IMR-90 (cell line): ENCODE data around the gene GPR3. TPM values are rescaled to one million over a fixed set of nuclear protein-coding genes. Genes with fewer than 3 reads are reported as not detected.

Experiments
- BHLHE40 ChIP-seq: fragments of 150-350 bp; IDR thresholded peaks from 2 replicates; pipeline ENCODE4 v1.6.1; 2016; ENCODE audit warnings: mild to moderate bottlenecking, low read depth, low read length
- CEBPB ChIP-seq: IDR thresholded peaks from 2 replicates; pipeline ENCODE4 v1.6.1; 2012; ENCODE audit warnings: low read depth, low read length, improper control_type of control experiment
- MXI1 ChIP-seq: IDR thresholded peaks from 2 replicates; pipeline ENCODE4 v1.6.1; 2012; ENCODE audit warnings: low read depth, mild to moderate bottlenecking, low read length, moderate library complexity, borderline replicate concordance
- NFE2L2 ChIP-seq: fragments of 150-350 bp; IDR thresholded peaks from 2 replicates; pipeline ENCODE4 v1.6.1; 2016; ENCODE audit warnings: low read depth, mild to moderate bottlenecking, low read length
- RFX5 ChIP-seq: IDR thresholded peaks from 2 replicates; pipeline ENCODE4 v1.8.0; 2012; ENCODE audit warnings: low read depth, mild to moderate bottlenecking, low read length, moderate library complexity
- polyA plus RNA-seq, 3 experiments: library from polyadenylated mRNA; depleted of rRNA; stranded (reverse); fragments of >200 nt; gene quantifications; 2 replicates each; pipeline ENCODE4 v1.2.3, GENCODE V29; 2012; ENCODE audit warnings: low replicate concordance in 1 of 3
- total RNA-seq: library from RNA; depleted of rRNA; stranded (reverse); fragments of >200 nt; gene quantifications from 2 replicates; pipeline ENCODE4 v1.2.3, GENCODE V29; 2012

Gene GPR3
- total and polyA plus RNA-seq, 2 of the 4 experiments (the other 2 are of a cell fraction) = 0.72 to 4.8 TPM

- TF ChIP-seq BHLHE40 (0 out of 2 replicates have a peak, but pooled peaks have one; percentile 11), CEBPB (no peak), RFX5 (peak; percentile 57; the same call in 1 of the 2 replicates), MXI1 (0 out of 2 replicates have a peak, but pooled peaks have one; percentile 31), NFE2L2 (no peak)
Measured at GRCh38 chr1:27392096-27392777, at the start of gene GPR3 (continued).
